HG03139 (cell line): ENCODE data around the gene SCUBE2.
A peak's percentile ranks its signal among the peaks of the same experiment; 100 is the strongest.

Experiments
- ATAC-seq: cut with Tn5 transposase; IDR thresholded peaks from one replicate; pipeline ENCODE4 v1.9.1; 2021; ENCODE audit not compliant: unreplicated experiment

Gene SCUBE2

DNA sequence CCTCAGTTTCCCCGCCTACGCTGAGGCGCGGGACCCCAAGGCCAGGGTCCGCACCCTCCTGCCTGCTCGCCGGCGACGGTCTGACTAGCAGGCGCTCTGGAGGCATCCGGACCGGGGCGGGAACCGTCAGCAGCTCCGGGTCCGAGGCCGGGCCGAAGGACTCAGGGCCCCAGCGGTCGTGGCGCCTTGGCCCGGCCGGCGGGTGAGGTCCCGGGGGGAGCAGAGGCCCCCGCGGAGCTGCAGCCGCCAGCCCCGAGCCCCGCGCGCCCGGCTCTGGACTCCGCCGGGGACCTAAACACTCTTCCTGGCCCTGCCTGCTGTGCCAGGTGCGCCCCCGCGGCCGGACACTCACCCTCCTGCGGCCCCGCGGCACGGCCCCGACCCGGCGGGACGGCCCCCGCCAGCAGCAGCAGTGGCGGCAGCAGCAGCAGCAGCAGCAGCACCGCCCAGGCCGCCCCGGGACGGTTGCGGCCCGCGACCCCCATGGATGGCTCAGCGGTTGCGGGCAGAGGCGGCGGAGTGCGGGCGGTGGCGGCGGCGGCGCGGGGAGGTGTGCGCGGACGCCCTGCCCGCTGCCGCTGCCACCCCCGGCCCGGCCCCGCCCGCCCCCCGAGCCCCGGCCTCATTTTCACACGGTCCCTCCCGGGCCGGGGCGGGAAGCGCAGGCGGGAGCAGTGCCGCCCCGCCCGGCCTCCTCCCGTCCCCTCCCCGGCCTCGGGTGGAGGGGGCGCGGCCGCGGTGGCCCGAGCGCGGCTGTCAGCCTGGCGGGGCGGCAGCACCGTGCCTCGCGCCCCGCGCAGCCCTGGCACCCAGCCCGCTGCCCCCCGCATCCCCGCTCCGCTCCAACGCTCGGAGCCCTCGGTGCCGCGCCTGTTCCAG lies at the start of gene SCUBE2:
SCUBE2 (minus strand) TSS at position 556 of the 879 bp plus-strand sequence; CDS start at position 485, 71 bp downstream.
- ATAC-seq = no peak

DNA sequence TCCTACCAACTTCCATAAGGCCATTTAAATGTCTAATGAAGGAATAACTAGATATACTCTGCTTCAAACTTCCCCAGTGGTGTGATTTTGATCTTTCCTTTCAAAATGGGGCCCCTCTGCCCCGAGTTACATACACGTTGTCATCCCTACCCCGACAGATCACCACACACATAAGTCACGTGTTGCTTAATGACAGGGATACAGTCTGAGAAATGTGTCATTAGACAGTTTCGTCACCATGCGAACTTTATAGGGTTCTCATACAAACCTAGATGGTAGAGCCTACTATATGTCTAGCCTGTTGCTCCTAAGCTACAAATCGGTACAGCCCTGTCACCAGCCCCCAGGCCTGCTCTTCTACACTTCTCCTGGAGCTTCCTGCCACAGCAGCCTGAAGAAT lies 49.8 kb upstream of the SCUBE2 start:
- ATAC-seq = no peak

DNA sequence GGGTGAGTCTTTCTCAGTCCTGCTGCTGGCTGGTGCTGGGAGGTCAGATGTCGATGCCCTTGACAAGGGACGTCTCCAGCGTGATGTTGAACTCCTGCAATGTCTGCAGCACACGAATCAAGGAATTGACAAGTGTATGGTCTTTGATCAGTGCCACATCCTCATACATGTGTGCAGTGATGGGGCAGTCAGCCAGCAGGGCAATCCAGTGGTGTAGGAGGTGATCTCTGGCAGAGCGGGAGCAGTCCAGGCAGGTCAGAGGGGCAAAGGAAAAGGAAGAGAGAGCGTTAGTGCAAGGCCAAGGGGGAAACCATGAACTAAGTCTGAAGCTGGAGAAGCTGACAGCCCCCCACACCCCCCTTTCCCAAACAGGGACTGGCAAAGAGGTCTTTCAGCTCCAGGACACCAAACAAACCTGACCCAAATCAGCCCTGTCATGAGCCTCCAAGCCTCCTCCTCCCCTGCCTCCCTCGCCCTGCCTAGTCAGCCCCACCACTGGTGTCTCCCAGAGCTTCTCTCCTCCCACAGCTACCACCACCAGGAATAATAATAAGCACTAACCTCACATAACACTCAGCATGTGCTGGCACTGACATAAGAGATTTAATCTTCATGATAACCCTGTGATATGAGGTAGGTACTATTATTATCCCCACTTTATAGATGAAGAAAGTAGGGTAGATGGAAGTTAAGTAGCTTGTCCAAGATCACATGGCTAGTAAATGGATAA lies 48.4 kb upstream of the SCUBE2 start:
- no peak for ATAC-seq

DNA sequence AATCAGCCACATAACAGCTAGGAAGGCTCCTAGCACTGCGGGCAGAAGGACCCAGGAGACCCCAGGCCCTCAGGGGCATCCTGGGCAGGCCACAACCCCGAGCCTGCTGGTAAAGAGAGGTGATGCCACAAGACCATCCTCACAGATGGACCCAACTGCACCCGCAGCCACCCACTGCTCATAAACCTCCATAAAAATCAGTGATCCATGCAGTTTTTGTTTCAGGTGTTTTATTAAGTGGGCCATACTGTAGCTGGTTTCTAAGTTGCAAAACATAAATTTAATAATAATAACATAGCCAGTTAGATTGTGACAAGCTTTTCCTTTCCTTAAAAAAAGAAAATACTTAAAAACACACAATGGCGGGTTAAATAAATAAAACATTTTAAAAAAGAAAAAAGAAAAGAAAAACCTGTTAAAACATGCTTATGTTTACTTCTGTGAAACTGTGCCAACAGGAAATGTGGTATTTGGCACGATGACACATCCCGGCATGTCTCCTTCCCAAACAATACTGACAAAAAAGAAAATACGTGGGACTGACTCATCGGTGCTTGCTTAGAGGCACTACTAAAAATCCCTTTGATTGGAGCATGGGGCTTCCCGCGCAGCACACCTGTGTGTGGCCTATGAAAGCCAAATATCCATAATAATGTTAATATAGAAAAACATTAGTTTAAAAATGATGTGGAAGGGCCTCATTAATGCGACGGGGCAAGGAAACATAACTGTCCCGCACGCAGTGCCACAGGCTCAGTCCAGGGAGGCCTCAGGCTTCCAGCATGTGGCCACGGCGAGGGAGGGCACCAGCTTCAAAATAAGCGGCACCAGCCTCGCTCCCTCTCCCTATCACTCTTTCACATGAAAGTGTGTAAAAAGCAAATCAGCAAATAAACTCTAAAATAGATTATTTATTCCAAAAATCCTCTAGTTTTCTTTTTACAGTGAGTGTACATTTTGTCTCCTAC lies 47.5 kb upstream of the SCUBE2 start:
- no peak for ATAC-seq

DNA sequence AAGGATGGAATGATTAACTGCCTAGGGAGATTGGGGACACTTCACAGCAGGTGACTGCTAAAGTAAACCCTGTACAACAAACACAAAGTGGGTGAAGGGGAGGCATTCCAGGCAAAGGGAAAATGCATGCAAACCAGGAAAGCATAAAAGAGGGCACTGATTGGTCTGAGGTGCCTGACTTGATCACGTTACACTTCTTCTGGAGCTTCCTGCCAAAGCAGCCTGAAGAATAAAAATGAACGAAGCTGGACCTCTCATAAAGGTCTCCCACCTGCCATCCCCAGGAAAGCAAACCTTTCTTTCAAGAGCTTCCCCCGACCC lies 46.7 kb upstream of the SCUBE2 start:
- no peak for ATAC-seq

DNA sequence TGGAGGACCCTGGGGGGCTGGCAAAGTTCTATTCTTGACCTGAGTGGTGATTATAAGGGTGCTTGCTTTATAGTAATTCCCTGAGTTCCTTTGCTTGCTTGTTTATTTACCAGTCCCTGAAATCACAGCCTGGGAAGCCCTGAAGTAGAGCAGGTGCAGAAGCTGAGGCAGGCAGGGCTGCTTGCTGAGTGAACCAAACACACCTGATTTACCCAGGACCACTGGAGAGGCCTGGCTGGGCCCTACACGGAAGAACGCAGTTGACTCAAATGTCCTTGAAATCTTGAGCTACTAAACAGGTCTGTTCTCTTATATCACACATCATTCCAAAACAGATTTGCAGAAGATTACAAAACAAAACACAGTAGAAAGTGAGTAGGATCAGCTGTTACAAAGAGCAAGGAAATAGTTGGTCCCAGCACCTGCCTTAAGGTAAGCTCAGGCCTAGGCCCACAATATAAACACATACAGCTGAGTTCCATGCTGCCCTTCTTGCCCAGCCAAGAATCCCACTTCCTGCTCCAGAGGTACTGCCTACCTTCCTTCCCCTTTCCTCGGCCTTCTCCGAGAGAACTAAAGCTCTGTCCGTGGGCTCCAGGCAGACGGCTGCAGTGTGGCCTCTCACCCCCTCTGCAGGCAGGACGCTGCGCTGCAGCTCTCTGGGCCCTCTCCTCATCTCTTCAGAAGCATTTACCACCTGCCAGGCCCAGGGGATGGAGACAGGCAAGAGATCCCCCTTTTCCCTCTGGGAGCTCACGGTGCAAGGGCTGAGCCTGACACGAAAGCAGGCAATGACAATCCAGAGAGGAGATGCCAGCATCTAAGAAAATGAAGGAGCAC lies 46.1 kb upstream of the SCUBE2 start:
- ATAC-seq = peak; percentile 82

DNA sequence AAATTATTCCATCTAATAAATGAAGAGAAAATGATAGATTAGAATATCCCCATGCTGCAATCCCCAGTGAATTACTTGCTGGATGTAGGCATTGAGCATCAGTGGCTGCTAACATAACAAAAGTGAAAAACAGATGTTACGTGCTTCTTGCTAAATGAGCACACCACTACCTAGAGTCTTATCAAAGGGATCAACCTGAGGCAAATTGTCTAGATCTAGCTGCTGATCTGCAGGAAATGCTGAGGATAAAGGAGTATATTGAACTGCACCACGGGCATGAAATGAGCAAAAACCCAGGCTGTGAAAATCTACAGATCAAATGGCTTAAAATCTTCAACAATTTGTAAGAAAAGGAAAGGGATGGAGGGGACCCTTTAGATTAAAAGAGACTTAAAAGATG lies 45.3 kb upstream of the SCUBE2 start:
- ATAC-seq = no peak

DNA sequence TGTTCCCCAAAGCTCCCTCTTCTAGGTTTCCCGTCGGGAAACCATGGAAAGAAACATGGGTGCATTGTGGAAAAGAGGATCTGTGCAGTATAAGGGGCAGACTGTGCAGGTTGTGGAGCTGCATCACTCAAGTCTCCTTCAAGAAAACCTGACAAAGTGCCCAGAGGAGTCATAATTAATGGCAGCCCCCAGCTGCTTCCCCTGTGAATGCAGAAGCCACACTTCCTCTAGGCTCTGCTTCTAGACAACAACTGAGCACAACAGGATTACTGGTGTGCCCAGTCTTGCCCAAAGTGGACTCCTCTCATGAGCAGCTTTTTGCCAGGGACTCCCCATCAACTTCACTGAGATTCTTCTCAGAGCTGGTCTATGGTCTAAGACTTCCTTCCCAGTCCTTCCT lies 42.6 kb upstream of the SCUBE2 start:
- ATAC-seq = no peak

DNA sequence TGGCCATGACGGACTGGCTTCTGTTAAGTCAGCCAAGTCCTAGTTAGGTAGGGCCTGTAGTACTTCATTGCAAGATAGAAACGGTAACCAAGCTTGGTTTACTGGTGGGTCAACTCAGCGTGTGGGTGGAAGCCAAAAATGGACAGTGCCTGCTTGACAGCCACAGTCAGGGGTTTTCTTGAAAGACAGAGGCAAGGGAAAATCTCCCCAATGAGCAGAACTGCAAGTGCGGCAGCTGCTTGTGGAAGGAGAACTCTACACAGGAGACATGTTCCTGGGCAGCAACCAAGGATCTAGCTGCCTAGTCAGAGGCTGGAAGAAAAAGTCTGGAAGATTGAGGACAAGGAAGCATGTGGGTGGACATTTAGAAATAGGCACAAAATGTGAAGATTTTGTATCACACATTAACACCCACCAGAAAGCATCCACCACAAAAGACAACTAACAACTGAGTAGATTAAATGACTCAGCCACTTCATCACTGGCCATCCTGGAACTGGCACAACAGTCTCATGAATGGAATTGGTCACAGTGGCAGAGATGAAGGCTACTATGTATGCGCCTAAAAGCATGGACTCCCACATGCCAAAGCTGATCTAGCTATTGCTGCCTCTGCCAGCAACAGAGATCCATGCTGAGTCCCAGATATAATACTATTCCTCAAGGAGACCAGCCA lies 40.9 kb upstream of the SCUBE2 start:
- ATAC-seq = no peak

DNA sequence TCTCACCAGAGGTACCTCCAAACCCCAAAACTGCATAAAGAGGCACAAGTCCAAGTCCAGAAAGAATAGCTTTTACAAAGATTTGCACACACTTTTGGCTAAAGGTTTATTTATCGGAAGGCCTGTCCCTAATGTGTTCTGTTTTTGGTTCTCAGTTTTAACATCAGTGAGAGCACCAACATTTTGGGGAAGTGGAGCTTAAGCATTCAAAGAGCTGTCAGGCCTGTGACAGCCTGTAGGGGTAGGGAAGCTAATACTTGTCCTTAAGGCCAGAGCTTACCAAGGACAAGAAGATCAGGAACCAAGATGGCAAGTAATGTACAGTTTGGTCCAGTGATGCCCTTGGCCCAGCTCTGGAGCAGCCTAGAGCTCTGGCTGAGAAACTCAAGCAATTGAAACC lies 38.9 kb upstream of the SCUBE2 start:
- no peak for ATAC-seq

DNA sequence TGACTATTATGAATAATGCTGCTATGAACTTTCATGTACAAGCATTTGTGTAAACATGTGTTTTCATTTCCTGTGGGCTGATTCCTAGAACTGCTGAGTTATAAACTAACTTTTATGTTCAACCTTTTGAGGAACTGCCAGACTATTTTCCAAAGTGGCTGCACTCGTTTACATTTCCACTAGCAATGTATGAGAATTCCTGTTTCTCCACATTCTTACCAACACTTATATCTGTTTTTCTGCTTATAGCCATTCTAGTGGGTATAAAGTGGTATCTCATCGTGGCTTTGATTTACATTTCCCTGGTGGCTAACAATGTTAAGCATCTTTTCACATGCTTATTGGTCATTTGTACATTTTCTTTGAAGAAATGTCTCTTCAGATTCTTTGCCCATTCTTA lies 35.2 kb upstream of the SCUBE2 start:
- ATAC-seq = no peak

DNA sequence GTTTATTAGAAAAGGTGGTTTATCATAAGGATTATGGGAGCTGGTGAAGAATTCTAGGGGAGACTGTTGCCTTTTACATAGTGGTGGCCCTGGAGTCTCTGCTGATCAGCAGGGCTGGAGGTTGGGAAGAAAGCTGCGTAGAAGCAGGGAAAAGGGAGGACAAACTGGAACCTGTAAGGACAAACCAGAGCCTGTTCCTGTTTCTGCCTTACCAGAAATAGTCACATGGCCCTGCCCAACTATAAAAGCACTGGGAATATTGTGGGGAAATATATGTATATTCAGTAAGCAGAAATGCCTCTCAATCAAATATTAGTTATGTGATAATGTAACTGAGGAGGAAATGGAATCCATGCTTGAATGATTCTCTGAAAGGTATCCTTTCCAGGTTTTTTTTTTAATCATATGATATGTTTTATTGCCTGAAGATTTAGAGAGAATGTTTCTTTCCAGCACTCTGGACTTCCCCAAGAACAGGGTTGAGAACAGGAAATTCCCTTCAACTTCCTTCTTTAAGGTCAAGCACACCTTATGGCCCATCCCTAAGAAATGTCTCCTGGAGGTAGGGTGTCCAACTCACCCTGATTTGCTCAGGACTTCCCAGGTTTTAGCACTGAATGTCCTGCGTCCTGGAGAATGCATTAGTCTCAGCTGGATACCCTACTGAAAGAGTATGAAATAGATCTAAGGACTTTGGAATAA lies 33.9 kb upstream of the SCUBE2 start:
- ATAC-seq = no peak

DNA sequence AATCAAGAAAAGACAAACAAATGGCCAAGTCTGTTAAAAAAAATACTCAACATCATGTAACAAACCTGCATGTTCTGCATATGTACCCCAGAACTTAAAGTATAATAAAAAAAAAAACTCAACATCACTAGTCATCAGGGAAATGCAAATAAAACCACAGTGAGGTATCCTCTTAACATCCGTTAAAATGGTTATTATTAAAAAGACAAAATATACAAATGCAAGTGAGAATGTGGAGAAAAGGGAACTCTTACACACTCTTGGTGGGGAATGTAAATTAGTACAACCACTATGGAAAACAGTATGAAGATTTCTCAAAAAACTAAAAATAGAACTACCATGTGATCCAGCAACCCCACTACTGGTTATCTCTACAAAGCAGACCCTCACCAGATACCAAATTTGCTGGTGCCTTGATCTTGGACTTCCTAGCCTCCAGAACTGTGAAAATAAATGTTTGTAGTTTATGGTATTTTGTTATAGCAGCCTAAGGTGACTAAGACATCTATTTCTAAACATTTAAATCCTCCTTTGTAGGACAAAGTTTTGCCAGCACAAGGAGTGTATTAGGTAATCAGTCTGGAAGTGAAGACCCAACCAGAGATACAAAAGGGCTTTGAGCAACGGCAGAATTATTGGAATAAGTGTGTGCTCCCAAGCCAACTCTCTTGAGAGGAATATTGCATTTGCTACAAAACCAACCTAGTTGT lies 32.4 kb upstream of the SCUBE2 start:
- no peak for ATAC-seq

DNA sequence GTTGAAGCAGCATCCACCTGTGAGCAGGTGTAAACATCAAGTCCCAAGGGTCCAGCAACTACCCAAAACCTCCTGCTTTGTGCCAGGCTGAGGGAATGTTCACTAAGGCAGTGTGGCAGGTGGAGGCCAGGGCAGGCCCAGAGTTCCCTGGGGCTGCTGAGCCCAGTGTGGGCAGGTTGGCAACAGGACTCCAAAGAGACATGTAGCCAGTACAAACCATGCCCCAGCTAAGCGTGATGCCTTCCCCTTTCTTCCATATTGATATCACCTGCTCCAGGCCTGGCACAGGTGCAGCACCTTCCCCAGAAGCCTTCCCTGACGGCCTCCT lies 30.0 kb upstream of the SCUBE2 start:
- no peak for ATAC-seq

DNA sequence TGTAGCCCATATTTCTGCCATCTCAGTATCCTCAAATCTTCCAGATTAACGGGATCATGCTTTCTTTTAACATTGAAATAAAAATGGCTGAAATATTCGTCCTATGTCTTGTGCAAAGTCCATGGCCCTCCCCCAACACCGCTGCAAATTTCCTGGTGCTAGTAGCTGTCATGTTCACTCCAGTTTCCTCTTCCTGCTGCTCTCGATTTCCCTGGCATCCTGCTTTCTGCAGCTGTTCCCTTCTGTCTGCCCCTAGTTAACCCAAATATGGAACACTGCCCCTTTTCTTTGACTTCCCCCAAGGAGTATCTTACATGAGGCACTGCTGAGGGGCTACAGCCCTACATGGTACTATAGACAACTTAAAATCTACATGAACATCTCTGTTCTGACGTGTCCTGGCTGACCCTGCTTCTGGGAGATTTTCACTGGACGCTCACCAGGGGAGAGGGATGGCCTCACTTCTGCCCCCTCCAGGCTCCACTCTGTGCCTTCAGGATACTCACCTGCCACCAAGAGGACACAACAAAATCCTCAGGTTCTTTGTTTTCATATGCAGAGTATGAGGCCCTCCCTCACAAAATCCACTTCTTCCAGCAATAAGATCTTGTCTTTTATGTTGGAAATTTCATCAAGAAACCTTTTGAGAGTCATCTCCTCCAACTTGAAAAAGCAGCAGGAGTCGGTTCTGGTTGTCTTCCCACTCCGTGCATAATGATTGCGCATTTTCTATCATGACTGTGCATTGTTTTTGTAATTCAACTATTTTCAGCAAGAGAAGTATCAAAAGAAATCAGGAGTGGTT lies 29.5 kb upstream of the SCUBE2 start:
- ATAC-seq = no peak

DNA sequence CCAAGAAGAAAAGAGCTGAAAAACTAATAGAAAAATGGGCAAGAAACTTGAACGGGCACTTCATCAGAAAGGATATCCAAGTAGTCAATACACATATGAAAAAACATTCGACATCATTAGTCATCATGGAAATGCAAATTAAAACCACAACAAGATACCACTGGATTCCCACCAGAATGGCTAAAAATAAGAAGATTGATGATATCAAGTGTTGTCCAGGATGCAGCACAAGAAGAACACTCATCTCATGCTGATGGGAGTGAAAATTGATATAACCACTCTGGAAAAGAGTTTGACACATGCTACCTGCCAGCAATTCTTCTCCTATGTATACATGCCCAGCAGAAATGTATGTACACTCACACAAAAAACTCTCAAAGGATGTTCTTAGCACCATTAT lies 26.9 kb upstream of the SCUBE2 start:
- ATAC-seq = no peak

DNA sequence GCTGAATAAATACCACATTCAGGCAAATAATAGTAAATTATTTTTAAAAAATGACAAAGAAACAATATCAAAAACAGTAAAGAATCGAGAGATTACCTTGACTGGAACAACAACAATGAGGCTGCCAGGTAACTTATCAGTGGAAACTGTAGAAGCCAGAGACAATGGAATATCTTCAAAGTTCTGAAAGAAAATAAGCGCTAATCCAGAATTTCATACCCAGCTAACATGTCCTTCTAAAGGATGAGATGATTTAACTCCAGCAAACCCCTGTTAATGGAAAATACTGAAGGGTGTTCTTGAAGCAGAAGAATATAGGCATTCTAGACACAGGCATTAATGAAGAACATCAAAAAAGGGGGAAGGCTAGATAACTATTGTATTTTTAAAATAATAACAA lies 20.7 kb upstream of the SCUBE2 start:
- ATAC-seq = no peak
